Mesendoderm (in vitro differentiated cells): ENCODE measurements around the gene MCCD1.

Source experiments
- DNase-seq: peaks from one replicate; pipeline ENCODE4 v3.0.0; 2013
- H2AK5ac ChIP-seq: 2 replicates; pipeline ENCODE4 v1.6.1; 2013; ENCODE audit warnings: low read length, inconsistent platforms
- H2BK120ac ChIP-seq: 2 replicates; pipeline ENCODE4 v1.6.1; 2013; ENCODE audit warnings: low read depth, mild to moderate bottlenecking, low read length, moderate library complexity, mixed read lengths
- H2BK15ac ChIP-seq: replicated peaks from 2 replicates; pipeline ENCODE4 v1.6.1; 2013; ENCODE audit warnings: low read depth, mild to moderate bottlenecking, moderate library complexity
- H2BK5ac ChIP-seq: 2 replicates; pipeline ENCODE4 v1.6.1; 2013; ENCODE audit warnings: low read length, inconsistent platforms
- H3K18ac ChIP-seq: 2 replicates; pipeline ENCODE4 v1.6.1; 2013; ENCODE audit warnings: mild to moderate bottlenecking, low read length, mixed read lengths
- H3K23ac ChIP-seq: one replicate; pipeline ENCODE4 v1.6.1; 2013; ENCODE audit warnings: low read length
- H3K27ac ChIP-seq: 2 replicates; pipeline ENCODE4 v1.5.1; 2013; ENCODE audit warnings: low read depth, mild to moderate bottlenecking, inconsistent platforms, low read length, moderate library complexity
- H3K27me3 ChIP-seq: 2 replicates; pipeline ENCODE4 v1.6.1; 2013; ENCODE audit warnings: low read length, control low read depth, mild to moderate bottlenecking, inconsistent platforms; ENCODE audit not compliant: insufficient read depth, poor library complexity
- H3K36me3 ChIP-seq: 2 replicates; pipeline ENCODE4 v1.6.1; 2013; ENCODE audit warnings: low read length, inconsistent platforms; ENCODE audit not compliant: control insufficient read depth, insufficient read depth
- H3K4ac ChIP-seq: one replicate; pipeline ENCODE4 v1.6.1; 2013; ENCODE audit warnings: low read depth, mild to moderate bottlenecking, low read length, moderate library complexity
- H3K4me1 ChIP-seq: 2 replicates; pipeline ENCODE4 v1.6.1; 2013; ENCODE audit warnings: low read depth, low read length, inconsistent platforms; ENCODE audit not compliant: control insufficient read depth
- H3K4me2 ChIP-seq: 2 replicates; pipeline ENCODE4 v1.6.1; 2013; ENCODE audit warnings: low read length
- H3K4me3 ChIP-seq: 2 replicates; pipeline ENCODE4 v1.5.1; 2013; ENCODE audit warnings: mild to moderate bottlenecking, low read length
- H3K56ac ChIP-seq: one replicate; pipeline ENCODE4 v1.6.1; 2013; ENCODE audit warnings: low read length
- H3K79me1 ChIP-seq: 2 replicates; pipeline ENCODE4 v1.6.1; 2013; ENCODE audit warnings: low read length, inconsistent platforms
- H3K79me2 ChIP-seq: 2 replicates; pipeline ENCODE4 v1.6.1; 2013; ENCODE audit warnings: mild to moderate bottlenecking, low read length; ENCODE audit not compliant: control insufficient read depth, insufficient read depth
- H3K9ac ChIP-seq: 2 replicates; pipeline ENCODE4 v1.6.1; 2013; ENCODE audit warnings: low read length, inconsistent platforms
- H4K5ac ChIP-seq: one replicate; pipeline ENCODE4 v1.6.1; 2013; ENCODE audit warnings: low read length
- H4K8ac ChIP-seq: one replicate; pipeline ENCODE4 v1.6.1; 2013; ENCODE audit warnings: low read depth, mild to moderate bottlenecking, control low read depth, low read length, moderate library complexity
- WGBS: extraction: QIAGEN DNeasy Blood & Tissue Kit; methylation state at CpG from one replicate; pipeline ENCODE4 v1.1.7; 2013; ENCODE audit warnings: low lambda C conversion rate, missing lambda C conversion rate; ENCODE audit not compliant: insufficient coverage; ENCODE audit errors: extremely low coverage; 5-methylcytosine and 5-hydroxymethylcytosine counted together

MCCD1 gene

DNA sequence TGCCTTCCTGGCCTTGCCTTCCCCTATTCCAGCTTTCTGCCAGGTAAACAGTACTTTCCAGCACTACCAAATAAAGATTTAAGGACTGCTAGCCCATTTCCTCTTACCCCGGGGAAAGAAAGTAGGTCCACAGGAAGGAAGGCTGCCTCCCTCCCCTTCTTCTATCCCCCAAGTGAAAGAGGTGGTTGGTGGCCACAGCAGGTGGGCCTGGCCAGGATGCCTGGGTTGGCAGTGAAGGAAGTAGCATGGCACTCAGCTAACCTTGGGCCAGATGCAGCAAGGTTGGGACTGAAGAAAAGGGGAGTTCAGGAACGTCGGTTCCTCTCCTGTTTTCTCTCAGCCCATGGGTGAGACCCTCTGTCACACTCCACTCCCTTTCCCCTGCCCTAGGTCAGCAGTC lies 27.5 kb downstream of the MCCD1 start:
- no peak overlapping the region for H3K18ac ChIP-seq
- H3K23ac ChIP-seq: no peak overlapping the region
- H4K5ac ChIP-seq: no peak overlapping the region
- no peak overlapping the region for H3K27ac ChIP-seq
- no peak overlapping the region for H3K4me3 ChIP-seq
- no peak overlapping the region for H3K4ac ChIP-seq
- H3K9ac ChIP-seq: no peak overlapping the region
- no peaks in the 10 kb centered on the region for H3K27me3 ChIP-seq
- H3K56ac ChIP-seq: no peak overlapping the region
- DNase-seq: no peak
- no peak overlapping the region for H2BK15ac ChIP-seq
- no peak overlapping the region for H2AK5ac ChIP-seq
- H3K36me3 ChIP-seq: peaks cover 6% of the 10 kb centered on the region
- no peak overlapping the region for H2BK120ac ChIP-seq
- H3K79me2 ChIP-seq: no peaks in the 10 kb centered on the region
- no peak overlapping the region for H4K8ac ChIP-seq
- H3K4me1 ChIP-seq: peaks cover 7% of the 10 kb centered on the region
- no peak overlapping the region for H3K4me2 ChIP-seq
- no peaks in the 10 kb centered on the region for H3K79me1 ChIP-seq
- no CpG with 5 or more reads among the region's 3 CpGs for WGBS
- no peak overlapping the region for H2BK5ac ChIP-seq

DNA sequence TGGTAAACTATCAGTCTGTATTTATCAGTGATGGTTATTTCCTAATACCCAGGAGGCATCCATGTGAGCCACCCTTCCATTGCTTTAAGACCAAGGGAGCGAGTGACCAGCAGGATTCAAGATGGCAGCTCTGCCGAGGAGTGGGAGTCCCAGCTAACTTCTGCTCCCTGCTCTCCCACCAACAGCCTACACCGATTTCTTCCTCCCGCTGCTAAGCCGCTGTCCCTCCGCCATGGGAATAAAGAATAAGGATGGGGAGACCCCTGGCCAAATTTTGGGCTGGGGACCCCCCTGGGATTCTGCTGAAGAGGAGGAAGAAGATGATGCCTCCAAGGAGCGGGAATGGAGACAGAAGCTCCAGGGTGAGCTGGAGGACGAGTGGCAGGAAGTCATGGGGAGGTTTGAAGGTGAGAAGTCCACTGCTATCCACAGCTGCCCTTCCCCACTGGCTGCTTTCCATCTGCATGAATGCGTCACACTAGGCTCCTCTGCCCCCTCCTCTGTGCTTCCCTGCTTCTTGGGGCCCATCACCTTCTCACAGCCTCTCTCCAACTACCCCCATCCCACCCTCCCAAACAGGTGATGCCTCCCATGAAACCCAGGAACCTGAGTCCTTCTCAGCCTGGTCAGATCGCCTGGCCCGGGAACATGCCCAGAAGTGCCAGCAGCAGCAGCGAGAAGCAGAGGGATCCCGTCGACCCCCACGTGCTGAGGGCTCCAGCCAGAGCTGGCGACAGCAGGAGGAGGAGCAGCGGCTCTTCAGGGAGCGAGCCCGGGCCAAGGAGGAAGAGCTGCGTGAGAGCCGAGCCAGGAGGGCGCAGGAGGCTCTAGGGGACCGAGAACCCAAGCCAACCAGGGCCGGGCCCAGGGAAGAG lies 28.9 kb downstream of the MCCD1 start:
- peaks cover 6% of the 10 kb centered on the region for H3K36me3 ChIP-seq
- WGBS: no CpG with 5 or more reads among the region's 24 CpGs

DNA sequence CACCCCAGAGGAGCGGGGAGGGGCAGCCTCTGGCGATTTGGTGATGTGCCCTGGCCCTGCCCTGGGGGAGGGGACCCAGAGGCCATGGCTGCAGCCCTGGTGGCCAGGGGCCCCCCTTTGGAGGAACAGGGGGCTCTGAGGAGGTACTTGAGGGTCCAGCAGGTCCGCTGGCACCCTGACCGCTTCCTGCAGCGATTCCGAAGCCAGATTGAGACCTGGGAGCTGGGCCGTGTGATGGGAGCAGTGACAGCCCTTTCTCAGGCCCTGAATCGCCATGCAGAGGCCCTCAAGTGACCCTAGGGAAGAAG lies 29.5 kb downstream of the MCCD1 start:
- H3K79me1 ChIP-seq: no peaks in the 10 kb centered on the region
- no peak overlapping the region for H3K27ac ChIP-seq
- no peaks in the 10 kb centered on the region for H3K27me3 ChIP-seq
- no peak overlapping the region for H3K18ac ChIP-seq
- H3K36me3 ChIP-seq: peaks cover 6% of the 10 kb centered on the region
- H3K4me3 ChIP-seq: no peak overlapping the region
- H3K79me2 ChIP-seq: no peaks in the 10 kb centered on the region
- no peak overlapping the region for H2BK15ac ChIP-seq
- no peak overlapping the region for H3K56ac ChIP-seq
- no peak overlapping the region for H2BK120ac ChIP-seq
- no peak overlapping the region for H4K5ac ChIP-seq
- no CpG with 5 or more reads among the region's 8 CpGs for WGBS
- no peak overlapping the region for H3K4ac ChIP-seq
- no peak overlapping the region for H4K8ac ChIP-seq
- no peak overlapping the region for H3K23ac ChIP-seq
- no peak overlapping the region for H2AK5ac ChIP-seq
- peaks cover 7% of the 10 kb centered on the region for H3K4me1 ChIP-seq
- no peak overlapping the region for H3K4me2 ChIP-seq
- no peak overlapping the region for H2BK5ac ChIP-seq
- no peak overlapping the region for H3K9ac ChIP-seq
- DNase-seq: no peak

More for the DNA sequence above, 28.9 kb downstream of the MCCD1 start:
- no peak overlapping the region for H3K4me2 ChIP-seq
- H2AK5ac ChIP-seq: no peak overlapping the region
- no peak overlapping the region for H2BK15ac ChIP-seq
- H4K8ac ChIP-seq: no peak overlapping the region
- no peaks in the 10 kb centered on the region for H3K79me1 ChIP-seq
- H3K9ac ChIP-seq: no peak overlapping the region
- no peak overlapping the region for H3K4me3 ChIP-seq
- no peak overlapping the region for H3K23ac ChIP-seq
- H3K18ac ChIP-seq: no peak overlapping the region
- DNase-seq: no peak
- H3K79me2 ChIP-seq: no peaks in the 10 kb centered on the region
- no peak overlapping the region for H2BK120ac ChIP-seq
- peaks cover 7% of the 10 kb centered on the region for H3K4me1 ChIP-seq
- no peak overlapping the region for H2BK5ac ChIP-seq
- H3K56ac ChIP-seq: no peak overlapping the region
- H3K4ac ChIP-seq: no peak overlapping the region
- no peak overlapping the region for H3K27ac ChIP-seq
- no peaks in the 10 kb centered on the region for H3K27me3 ChIP-seq
- no peak overlapping the region for H4K5ac ChIP-seq

DNA sequence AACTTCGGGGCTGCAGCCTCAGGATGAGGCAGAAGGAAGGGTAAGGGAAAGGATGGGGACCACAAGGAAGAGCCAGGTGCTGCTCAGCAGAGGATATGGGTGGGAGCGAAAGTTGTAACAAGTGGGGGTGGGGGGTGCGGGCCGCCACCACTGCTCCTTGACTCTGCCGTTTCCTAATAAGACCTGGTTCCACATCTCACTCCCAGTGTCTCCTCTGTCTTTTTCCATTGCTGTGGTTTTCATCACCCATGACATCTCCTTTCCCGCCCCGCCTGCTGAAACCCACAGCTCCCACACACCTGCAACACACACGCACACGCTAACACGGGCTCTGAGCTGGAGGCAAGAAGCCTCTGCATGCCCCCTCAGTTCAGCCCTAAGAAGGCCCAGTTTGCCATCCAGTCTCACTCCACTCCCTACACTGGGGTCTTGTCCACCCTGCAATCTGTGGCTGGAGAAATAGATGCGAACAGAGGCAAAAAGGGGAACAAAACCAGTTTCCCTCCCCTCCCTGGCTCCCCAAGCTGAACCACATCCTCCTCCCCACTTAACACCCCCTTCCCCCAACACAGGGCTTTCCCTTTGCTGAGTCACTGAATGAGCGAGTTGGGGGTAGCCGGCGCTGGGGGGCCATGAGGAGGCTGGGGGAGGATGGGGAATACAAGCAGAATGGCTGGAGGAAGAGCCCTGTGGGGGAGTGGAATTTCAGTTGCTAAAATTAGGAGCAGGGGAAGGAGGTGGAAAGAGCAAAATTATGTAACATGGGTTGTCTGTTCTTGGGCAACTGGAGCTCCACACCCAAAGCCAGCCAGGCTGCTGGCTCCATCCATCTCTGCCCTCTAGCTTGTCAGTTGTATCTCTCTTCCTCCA lies 30.1 kb downstream of the MCCD1 start:
- Histone ChIP-seq H2BK5ac (no peak overlapping the region), H3K27me3 (no peaks in the 10 kb centered on the region), H3K56ac (no peak overlapping the region), H2BK120ac (peak overlapping the region; percentile 7), H3K27ac (peak overlapping the region; percentile 26), H4K8ac (no peak overlapping the region), H2BK15ac (no peak overlapping the region), H3K36me3 (peaks cover 6% of the 10 kb centered on the region), H3K79me1 (no peaks in the 10 kb centered on the region), H3K4me2 (no peak overlapping the region), H3K4me3 (no peak overlapping the region), H3K9ac (no peak overlapping the region), H3K18ac (no peak overlapping the region), H3K4me1 (peaks cover 7% of the 10 kb centered on the region), H3K23ac (peak overlapping the region; percentile 45), H4K5ac (no peak overlapping the region), H2AK5ac (no peak overlapping the region), H3K79me2 (no peaks in the 10 kb centered on the region), H3K4ac (no peak overlapping the region)
- no CpG with 5 or more reads among the region's 14 CpGs for WGBS
- no peak for DNase-seq

DNA sequence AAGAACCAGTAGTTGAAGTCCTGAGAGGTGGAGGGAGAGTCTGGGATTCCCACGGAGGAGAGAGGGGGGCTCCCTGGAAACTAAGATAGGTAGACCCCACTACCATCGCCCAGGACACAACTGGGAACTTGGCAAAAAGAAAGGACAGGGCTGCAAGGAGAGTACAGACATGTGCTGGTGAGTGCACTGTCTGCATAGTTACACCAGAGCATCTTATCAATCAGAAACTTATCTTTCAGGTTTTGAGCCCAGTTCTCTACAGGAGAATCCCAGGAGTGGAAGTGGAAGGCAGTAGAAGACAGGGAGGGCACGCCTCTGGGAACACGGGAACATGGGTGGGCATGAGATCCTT lies 30.8 kb downstream of the MCCD1 start:
- peak overlapping the region; percentile 5 for H3K56ac ChIP-seq
- H3K27ac ChIP-seq: peak overlapping the region; percentile 26
- H3K4ac ChIP-seq: no peak overlapping the region
- no peak overlapping the region for H3K9ac ChIP-seq
- no peaks in the 10 kb centered on the region for H3K79me2 ChIP-seq
- H3K27me3 ChIP-seq: no peaks in the 10 kb centered on the region
- H2BK15ac ChIP-seq: no peak overlapping the region
- H2BK5ac ChIP-seq: peak overlapping the region; percentile 67
- H3K4me1 ChIP-seq: peaks cover 7% of the 10 kb centered on the region
- no peak overlapping the region for H2AK5ac ChIP-seq
- no peak overlapping the region for H4K8ac ChIP-seq
- no peak overlapping the region for H4K5ac ChIP-seq
- no peak overlapping the region for H3K4me3 ChIP-seq
- H3K36me3 ChIP-seq: peaks cover 6% of the 10 kb centered on the region
- H2BK120ac ChIP-seq: peak overlapping the region; percentile 7
- no peak for DNase-seq
- no peak overlapping the region for H3K4me2 ChIP-seq
- H3K23ac ChIP-seq: peak overlapping the region; percentile 45
- no peaks in the 10 kb centered on the region for H3K79me1 ChIP-seq
- no CpG with 5 or more reads among the region's 4 CpGs for WGBS
- no peak overlapping the region for H3K18ac ChIP-seq
